Mesenchymal stem cell (in vitro differentiated cells and primary cell): ENCODE results near the gene STK24.
A peak's percentile ranks its signal among the peaks of the same experiment; 100 is the strongest.

ENCODE experiments used
- DNase-seq: peaks from one replicate; pipeline ENCODE4 v3.0.0-alpha.2; 2013
- H2AFZ ChIP-seq: one replicate; pipeline ENCODE4 v1.6.1; 2013; ENCODE audit warnings: low read depth, mild to moderate bottlenecking, control low read depth, inconsistent platforms, low read length, moderate library complexity
- H2AK5ac ChIP-seq: 2 replicates; pipeline ENCODE4 v1.6.1; 2013; ENCODE audit warnings: low read length, moderate library complexity, mild to moderate bottlenecking, inconsistent platforms; ENCODE audit not compliant: severe bottlenecking
- H2BK120ac ChIP-seq: one replicate; pipeline ENCODE4 v1.6.1; 2013; ENCODE audit warnings: low read depth, mild to moderate bottlenecking, inconsistent platforms, low read length, moderate library complexity
- H2BK12ac ChIP-seq, 2 experiments: one replicate each; pipeline ENCODE4 v1.6.1; 2013; ENCODE audit warnings: inconsistent platforms in 2 of 2, low read length in 2 of 2, mild to moderate bottlenecking in 2 of 2, moderate library complexity in 2 of 2, control low read depth in 1 of 2
- H2BK15ac ChIP-seq: one replicate; pipeline ENCODE4 v1.6.1; 2013; ENCODE audit warnings: mild to moderate bottlenecking, low read depth, inconsistent platforms; ENCODE audit not compliant: poor library complexity, severe bottlenecking
- H2BK5ac ChIP-seq: 2 replicates; pipeline ENCODE4 v1.6.1; 2013; ENCODE audit warnings: low read depth, mild to moderate bottlenecking, low read length, control low read depth, inconsistent platforms; ENCODE audit not compliant: poor library complexity, severe bottlenecking
- H3K14ac ChIP-seq, 2 experiments: one replicate each; pipeline ENCODE4 v1.6.1; 2013; ENCODE audit warnings: inconsistent platforms in 2 of 2, low read length in 2 of 2, control low read depth in 1 of 2, mild to moderate bottlenecking in 1 of 2, moderate library complexity in 1 of 2
- H3K18ac ChIP-seq, 2 experiments: one replicate each; pipeline ENCODE4 v1.6.1; 2013; ENCODE audit warnings: inconsistent platforms in 2 of 2, low read length in 2 of 2, control low read depth in 1 of 2, low read depth in 1 of 2, mild to moderate bottlenecking in 1 of 2
- H3K23ac ChIP-seq, 2 experiments: one replicate each; pipeline ENCODE4 v1.6.1; 2013; ENCODE audit warnings: inconsistent platforms in 2 of 2, low read length in 2 of 2, mild to moderate bottlenecking in 2 of 2, moderate library complexity in 2 of 2, control low read depth in 1 of 2
- H3K27ac ChIP-seq: 2 replicates; pipeline ENCODE4 v1.5.1; 2013; ENCODE audit warnings: mild to moderate bottlenecking, moderate library complexity, low read length, control low read depth, inconsistent platforms; ENCODE audit not compliant: poor library complexity, severe bottlenecking
- H3K27me3 ChIP-seq, 2 experiments: 2 replicates each; pipeline versions ENCODE4 v1.6.1 to v1.7.0; 2013; ENCODE audit warnings: low read length in 2 of 2, mild to moderate bottlenecking in 2 of 2, moderate library complexity in 2 of 2, control low read depth in 1 of 2, inconsistent platforms in 1 of 2; ENCODE audit not compliant: control insufficient read depth in 1 of 2, insufficient read depth in 1 of 2
- H3K36me3 ChIP-seq, 2 experiments: 2 replicates each; pipeline versions ENCODE4 v1.6.1 to v1.7.0; 2013; ENCODE audit warnings: low read length in 2 of 2, control low read depth in 1 of 2, inconsistent platforms in 1 of 2, low read depth in 1 of 2, mild to moderate bottlenecking in 1 of 2; ENCODE audit not compliant: insufficient read depth in 2 of 2, control insufficient read depth in 1 of 2
- H3K4ac ChIP-seq, 2 experiments: one replicate each; pipeline ENCODE4 v1.6.1; 2013; ENCODE audit warnings: inconsistent platforms in 2 of 2, low read length in 2 of 2, mild to moderate bottlenecking in 2 of 2, moderate library complexity in 2 of 2, control low read depth in 1 of 2, low read depth in 1 of 2
- H3K4me1 ChIP-seq: 2 replicates; pipeline ENCODE4 v1.6.1; 2013; ENCODE audit warnings: low read depth, low read length, control low read depth; ENCODE audit not compliant: control insufficient read depth, insufficient read depth
- H3K4me2 ChIP-seq: 2 replicates; pipeline ENCODE4 v1.6.1; 2013; ENCODE audit warnings: low read length, mild to moderate bottlenecking, inconsistent platforms; ENCODE audit not compliant: poor library complexity, severe bottlenecking
- H3K4me3 ChIP-seq, 2 experiments: 2 replicates each; pipeline versions ENCODE4 v1.5.1 to v1.7.0; 2013; ENCODE audit warnings: low read length in 2 of 2, mild to moderate bottlenecking in 2 of 2, control low read depth in 1 of 2, low read depth in 1 of 2; ENCODE audit not compliant: insufficient read depth in 1 of 2
- H3K79me1 ChIP-seq: replicated peaks from 2 replicates; pipeline ENCODE4 v1.6.1; 2013; ENCODE audit warnings: mild to moderate bottlenecking, control low read depth, low read length, inconsistent platforms; ENCODE audit not compliant: poor library complexity, severe bottlenecking
- H3K9ac ChIP-seq: 2 replicates; pipeline ENCODE4 v1.7.0; 2013; ENCODE audit warnings: mild to moderate bottlenecking, low read length, moderate library complexity
- H3K9me3 ChIP-seq: 2 replicates; pipeline ENCODE4 v1.7.0; 2013; ENCODE audit warnings: mild to moderate bottlenecking, low read length; ENCODE audit not compliant: control insufficient read depth
- H4K8ac ChIP-seq: one replicate; pipeline ENCODE4 v1.6.1; 2013; ENCODE audit warnings: inconsistent platforms, mild to moderate bottlenecking, low read length, moderate library complexity
- H4K91ac ChIP-seq: one replicate; pipeline ENCODE4 v1.6.1; 2013; ENCODE audit warnings: mild to moderate bottlenecking, low read length, inconsistent platforms
- WGBS: methylation state at CpG from one replicate; pipeline ENCODE4 v1.1.7; 2013; ENCODE audit warnings: mixed read lengths; 5-methylcytosine and 5-hydroxymethylcytosine counted together

STK24 gene

GRCh38 chr13:98443800-98444325, 133.0 kb downstream of the STK24 start:
- Histone ChIP-seq H3K27me3 (no peaks in the 10 kb centered on the region), H3K9me3 (no peaks in the 10 kb centered on the region), H3K4me2 (no peak overlapping the region), H3K18ac (peak overlapping the region; percentile 40 to 77), H3K9ac (peak overlapping the region; percentile 76), H2BK12ac (peak overlapping the region in 1 of 2 experiments; percentile 94), H2BK5ac (no peak overlapping the region), H3K4ac (peak overlapping the region in 1 of 2 experiments; percentile 60), H3K79me1 (peaks cover 25% of the 10 kb centered on the region), H4K91ac (no peak overlapping the region), H2BK15ac (no peak overlapping the region), H3K14ac (peak overlapping the region in 1 of 2 experiments; percentile 88), H4K8ac (peak overlapping the region; percentile 59), H2AFZ (no peak overlapping the region), H3K4me3 (no peak overlapping the region), H3K23ac (no peak overlapping the region), H2BK120ac (no peak overlapping the region), H3K4me1 (peaks cover 9% of the 10 kb centered on the region), H3K36me3 (peaks cover 53 to 93% of the 10 kb centered on the region in 2 experiments), H2AK5ac (no peak overlapping the region), H3K27ac (no peak overlapping the region)
- WGBS, result 91% methylated on average over 20 of the region's 21 CpGs
- DNase-seq, result no peak

GRCh38 chr13:98443329-98443728, 133.6 kb downstream of the STK24 start:
- Histone ChIP-seq H4K8ac (peak overlapping the region; percentile 59), H3K4me1 (peaks cover 9% of the 10 kb centered on the region), H2BK15ac (no peak overlapping the region), H3K9me3 (no peaks in the 10 kb centered on the region), H2BK12ac (peak overlapping the region in 1 of 2 experiments; percentile 94), H3K9ac (peak overlapping the region; percentile 76), H3K14ac (peak overlapping the region in 1 of 2 experiments; percentile 88), H3K4me3 (no peak overlapping the region), H3K79me1 (peaks cover 24% of the 10 kb centered on the region), H3K27ac (no peak overlapping the region), H2BK5ac (no peak overlapping the region), H3K23ac (no peak overlapping the region), H2AFZ (no peak overlapping the region), H3K4ac (peak overlapping the region in 1 of 2 experiments; percentile 60), H4K91ac (peak overlapping the region; percentile 47), H3K27me3 (no peaks in the 10 kb centered on the region), H2BK120ac (no peak overlapping the region), H2AK5ac (no peak overlapping the region), H3K36me3 (peaks cover 53 to 95% of the 10 kb centered on the region in 2 experiments), H3K18ac (peak overlapping the region; percentile 40 to 77), H3K4me2 (no peak overlapping the region)
- 22% methylated on average over 11 of the region's 11 CpGs for WGBS
- DNase-seq, result peak; percentile 87

GRCh38 chr13:98442391-98443230, 134.3 kb downstream of the STK24 start:
- Histone ChIP-seq H2AK5ac (no peak overlapping the region), H3K14ac (no peak overlapping the region), H3K36me3 (peaks cover 47 to 92% of the 10 kb centered on the region in 2 experiments), H2BK5ac (no peak overlapping the region), H4K91ac (peak overlapping the region; percentile 47), H3K23ac (no peak overlapping the region), H3K9ac (peak overlapping the region; percentile 76), H2BK120ac (no peak overlapping the region), H3K4me3 (no peak overlapping the region), H3K27ac (no peak overlapping the region), H3K27me3 (no peaks in the 10 kb centered on the region), H2AFZ (no peak overlapping the region), H3K18ac (peak overlapping the region in 1 of 2 experiments; percentile 77), H2BK12ac (no peak overlapping the region), H3K79me1 (peaks cover 22% of the 10 kb centered on the region), H4K8ac (peak overlapping the region; percentile 45), H3K4ac (no peak overlapping the region), H3K4me2 (no peak overlapping the region), H2BK15ac (no peak overlapping the region), H3K9me3 (no peaks in the 10 kb centered on the region), H3K4me1 (peaks cover 7% of the 10 kb centered on the region)
- WGBS, result 90% methylated on average over 26 of the region's 27 CpGs
- no peak for DNase-seq

- no peak overlapping the region for H2BK5ac ChIP-seq
- H2AFZ ChIP-seq, result no peak overlapping the region
- H3K36me3 ChIP-seq, result peaks cover 40 to 82% of the 10 kb centered on the region in 2 experiments
- no peak overlapping the region for H2BK15ac ChIP-seq
- no peaks in the 10 kb centered on the region for H3K27me3 ChIP-seq
- H3K9me3 ChIP-seq, result no peaks in the 10 kb centered on the region
- H2BK120ac ChIP-seq, result no peak overlapping the region
- H3K27ac ChIP-seq, result no peak overlapping the region
- no peak overlapping the region for H3K9ac ChIP-seq
- H2BK12ac ChIP-seq, result no peak overlapping the region
- H3K79me1 ChIP-seq, result peaks cover 22% of the 10 kb centered on the region
- no peak overlapping the region for H2AK5ac ChIP-seq
- no peak overlapping the region for H4K8ac ChIP-seq
- peaks cover 7% of the 10 kb centered on the region for H3K4me1 ChIP-seq
- no peak overlapping the region for H3K18ac ChIP-seq
- H4K91ac ChIP-seq, result no peak overlapping the region
- H3K4me3 ChIP-seq, result no peak overlapping the region
- H3K4me2 ChIP-seq, result no peak overlapping the region
- no peak overlapping the region for H3K14ac ChIP-seq
- 94% methylated on average over 21 of the region's 21 CpGs for WGBS
- no peak overlapping the region for H3K4ac ChIP-seq
- no peak for DNase-seq
- no peak overlapping the region for H3K23ac ChIP-seq
These were observed 135.7 kb downstream of the STK24 start for GRCh38 chr13:98441056-98441676.
